ENCODE results near the gene GOLGA6D.
"Not testable (repeated sequence)": the region's sequence is repeated elsewhere in the genome, so short reads cannot be mapped to it uniquely, and the experiment has no call there.

The GOLGA6D gene

DNA sequence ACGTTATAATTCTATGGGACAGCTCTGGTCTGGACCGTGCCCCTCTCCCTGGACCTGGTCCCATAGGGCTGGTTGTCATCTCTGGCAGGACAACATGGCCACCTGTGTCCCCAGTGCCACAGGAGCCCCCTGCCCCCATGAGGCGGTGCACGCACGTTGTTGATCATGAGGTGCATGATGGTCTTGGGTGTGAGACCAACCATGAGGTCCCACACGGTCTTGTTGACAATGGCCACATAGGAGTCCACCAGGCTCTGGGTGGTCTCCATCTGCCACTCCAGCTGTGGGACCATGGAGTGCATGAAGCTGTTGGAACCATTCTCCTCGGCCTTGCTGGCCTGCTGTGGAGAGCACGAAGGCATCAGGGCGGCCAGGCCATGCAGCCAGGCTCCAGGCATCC lies 19.7 kb downstream of the GOLGA6D start:
- H3K4me2 ChIP-seq (ENCODE audit: low read length): no peak overlapping the region
- no peak for DNase-seq
- H4K8ac ChIP-seq (ENCODE audit: low read depth, low read length): no peak overlapping the region
- H3K4me3 ChIP-seq (ENCODE audit: low read depth, low read length): no peak overlapping the region
- H4K12ac ChIP-seq (ENCODE audit: low read depth, low read length): no peak overlapping the region
- no peak overlapping the region for H3K18ac ChIP-seq (ENCODE audit: low read length)
- no peak overlapping the region for H4K91ac ChIP-seq (ENCODE audit: low read depth, low read length)
- no peak overlapping the region for H2AFZ ChIP-seq (ENCODE audit: insufficient read depth, low read length, poor library complexity)
- H3K27me3 ChIP-seq (ENCODE audit: insufficient read depth, low read length): no peaks in the 10 kb centered on the region
- no peak overlapping the region for H2BK5ac ChIP-seq (ENCODE audit: low read depth, low read length, poor library complexity)
- H3K27ac ChIP-seq (ENCODE audit: low read depth, low read length): no peak overlapping the region
- WGBS (ENCODE audit: extremely low coverage, insufficient coverage, insufficient read length): no CpG with 5 or more reads among the region's 9 CpGs
- no peak overlapping the region for H2BK120ac ChIP-seq (ENCODE audit: insufficient read depth, low read length, poor library complexity)
- no peak overlapping the region for H3K23ac ChIP-seq (ENCODE audit: low read length)
- no peak overlapping the region for H3K4ac ChIP-seq (ENCODE audit: low read depth, low read length)
- no peak overlapping the region for H2AK5ac ChIP-seq (ENCODE audit: low read length)
- H3K4me1 ChIP-seq (ENCODE audit: control insufficient read depth in 1 of 2, insufficient read depth in 2 of 2, low read length in 2 of 2): peaks cover 3% of the 10 kb centered on the region in 2 experiments
- H3K79me1 ChIP-seq (ENCODE audit: low read length): no peaks in the 10 kb centered on the region
- no peak overlapping the region for H3K14ac ChIP-seq (ENCODE audit: low read length)
- no peak overlapping the region for H2BK12ac ChIP-seq (ENCODE audit: low read length)
- H3K36me3 ChIP-seq (ENCODE audit: control insufficient read depth in 1 of 2, insufficient read depth in 2 of 2, low read length in 2 of 2): no peaks in the 10 kb centered on the region
- H3K9ac ChIP-seq (ENCODE audit: low read length): no peak overlapping the region
- no peaks in the 10 kb centered on the region for H3K79me2 ChIP-seq (ENCODE audit: control insufficient read depth, insufficient read depth, low read length, poor library complexity)
- H3K9me3 ChIP-seq (ENCODE audit: insufficient read depth, low read depth, low read length): no peaks in the 10 kb centered on the region

DNA sequence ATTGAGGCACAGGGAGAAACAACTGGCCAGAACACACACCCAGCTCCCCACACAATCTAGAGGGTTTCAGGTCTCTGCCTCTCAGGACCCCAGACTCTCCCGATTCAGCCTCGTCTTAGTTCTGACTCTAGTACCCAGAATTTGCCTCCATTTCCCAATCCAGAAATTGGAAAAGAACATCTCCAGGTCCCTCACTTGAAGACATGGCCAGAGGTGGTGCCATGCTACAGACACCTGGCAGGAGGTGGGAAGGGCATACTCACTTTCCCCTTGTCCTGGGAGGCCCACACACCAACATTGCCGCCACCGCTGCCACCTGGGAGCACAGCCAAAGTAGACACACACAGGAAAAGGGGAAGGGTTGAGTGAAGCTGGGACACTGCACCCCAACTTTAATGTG lies 20.1 kb downstream of the GOLGA6D start:
- not testable (repeated sequence) for H3K9ac ChIP-seq (ENCODE audit: low read length); H3K9me3 ChIP-seq (ENCODE audit: insufficient read depth, low read depth, low read length); H3K14ac ChIP-seq (ENCODE audit: low read length); H3K4ac ChIP-seq (ENCODE audit: low read depth, low read length); H4K8ac ChIP-seq (ENCODE audit: low read depth, low read length); H3K79me2 ChIP-seq (ENCODE audit: control insufficient read depth, insufficient read depth, low read length, poor library complexity); H3K4me3 ChIP-seq (ENCODE audit: low read depth, low read length); H4K12ac ChIP-seq (ENCODE audit: low read depth, low read length); H3K79me1 ChIP-seq (ENCODE audit: low read length); H3K27me3 ChIP-seq (ENCODE audit: insufficient read depth, low read length); H3K18ac ChIP-seq (ENCODE audit: low read length); H4K91ac ChIP-seq (ENCODE audit: low read depth, low read length); DNase-seq; H3K27ac ChIP-seq (ENCODE audit: low read depth, low read length); H2BK5ac ChIP-seq (ENCODE audit: low read depth, low read length, poor library complexity); H3K4me2 ChIP-seq (ENCODE audit: low read length); H3K23ac ChIP-seq (ENCODE audit: low read length); H2AFZ ChIP-seq (ENCODE audit: insufficient read depth, low read length, poor library complexity); H2AK5ac ChIP-seq (ENCODE audit: low read length); H2BK12ac ChIP-seq (ENCODE audit: low read length); H3K4me1 ChIP-seq (ENCODE audit: control insufficient read depth in 1 of 2, insufficient read depth in 2 of 2, low read length in 2 of 2); H3K36me3 ChIP-seq (ENCODE audit: control insufficient read depth in 1 of 2, insufficient read depth in 2 of 2, low read length in 2 of 2); H2BK120ac ChIP-seq (ENCODE audit: insufficient read depth, low read length, poor library complexity)
- WGBS (ENCODE audit: extremely low coverage, insufficient coverage, insufficient read length): no CpG with 5 or more reads among the region's 4 CpGs

DNA sequence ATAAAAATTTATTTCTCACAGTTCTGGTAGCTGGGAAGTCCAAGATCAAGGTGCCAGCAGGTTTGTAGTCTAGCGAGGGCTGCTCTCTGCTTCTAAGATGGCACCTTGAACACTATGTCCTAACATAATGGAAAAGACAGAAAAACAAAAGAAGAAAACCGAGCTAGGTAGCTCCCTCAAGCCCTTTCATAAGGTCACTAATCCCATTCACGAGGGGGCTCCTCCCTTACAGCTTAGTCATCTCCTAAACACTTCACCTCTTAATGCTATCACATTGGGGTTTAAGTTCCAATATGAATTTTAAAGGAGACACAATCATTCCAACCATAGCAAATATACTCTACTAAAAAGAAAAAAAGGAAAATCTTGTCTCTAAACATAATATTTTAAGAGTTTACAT lies 23.6 kb downstream of the GOLGA6D start:
- no peak overlapping the region for H4K91ac ChIP-seq (ENCODE audit: low read depth, low read length)
- H3K27me3 ChIP-seq (ENCODE audit: insufficient read depth, low read length): no peaks in the 10 kb centered on the region
- H3K79me2 ChIP-seq (ENCODE audit: control insufficient read depth, insufficient read depth, low read length, poor library complexity): no peaks in the 10 kb centered on the region
- H3K4me1 ChIP-seq (ENCODE audit: control insufficient read depth in 1 of 2, insufficient read depth in 2 of 2, low read length in 2 of 2): no peaks in the 10 kb centered on the region
- no peaks in the 10 kb centered on the region for H3K9me3 ChIP-seq (ENCODE audit: insufficient read depth, low read depth, low read length)
- no peak overlapping the region for H3K23ac ChIP-seq (ENCODE audit: low read length)
- H3K36me3 ChIP-seq (ENCODE audit: control insufficient read depth in 1 of 2, insufficient read depth in 2 of 2, low read length in 2 of 2): no peaks in the 10 kb centered on the region
- no peak overlapping the region for H3K4me2 ChIP-seq (ENCODE audit: low read length)
- H3K9ac ChIP-seq (ENCODE audit: low read length): no peak overlapping the region
- no peaks in the 10 kb centered on the region for H3K79me1 ChIP-seq (ENCODE audit: low read length)
- no peak overlapping the region for H3K4ac ChIP-seq (ENCODE audit: low read depth, low read length)
- DNase-seq: no peak
- H2AK5ac ChIP-seq (ENCODE audit: low read length): no peak overlapping the region
- H3K18ac ChIP-seq (ENCODE audit: low read length): no peak overlapping the region
- H3K4me3 ChIP-seq (ENCODE audit: low read depth, low read length): no peak overlapping the region
- H2BK12ac ChIP-seq (ENCODE audit: low read length): no peak overlapping the region
- H4K8ac ChIP-seq (ENCODE audit: low read depth, low read length): no peak overlapping the region
- no peak overlapping the region for H4K12ac ChIP-seq (ENCODE audit: low read depth, low read length)
- no peak overlapping the region for H3K27ac ChIP-seq (ENCODE audit: low read depth, low read length)
- no peak overlapping the region for H2AFZ ChIP-seq (ENCODE audit: insufficient read depth, low read length, poor library complexity)
- H3K14ac ChIP-seq (ENCODE audit: low read length): no peak overlapping the region
- WGBS (ENCODE audit: extremely low coverage, insufficient coverage, insufficient read length): no CpG with 5 or more reads among the region's 3 CpGs
- no peak overlapping the region for H2BK120ac ChIP-seq (ENCODE audit: insufficient read depth, low read length, poor library complexity)
- no peak overlapping the region for H2BK5ac ChIP-seq (ENCODE audit: low read depth, low read length, poor library complexity)

DNA sequence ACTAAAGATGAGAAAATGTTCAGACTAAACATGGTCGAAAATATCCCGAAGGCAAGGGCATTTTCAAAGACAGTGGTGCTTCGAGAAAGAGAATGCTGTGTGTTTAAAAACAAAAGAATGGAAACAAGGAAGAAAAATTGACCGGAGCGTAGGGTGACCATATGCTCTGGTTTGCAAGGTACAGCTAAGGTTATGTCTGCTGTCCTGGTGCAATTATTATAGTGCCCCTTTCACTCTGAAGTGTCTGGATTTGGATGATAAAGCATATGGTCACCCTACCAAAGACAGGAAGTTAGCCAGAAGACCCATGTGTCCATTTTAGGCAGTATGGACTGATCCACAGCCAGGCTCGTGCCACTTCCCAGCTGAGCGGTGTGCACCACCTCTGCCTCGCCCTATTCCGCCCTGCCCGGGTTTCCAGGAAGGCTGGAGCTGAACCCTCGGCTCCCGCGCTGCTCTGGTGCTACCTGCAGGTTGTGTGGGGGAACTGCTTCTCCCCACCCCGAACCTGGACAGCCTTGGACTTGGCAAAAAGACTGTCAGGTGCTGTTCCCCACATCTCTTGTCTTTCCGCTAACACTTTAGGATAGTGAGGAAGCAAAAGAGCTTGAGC lies 25.2 kb downstream of the GOLGA6D start:
- no peak overlapping the region for H3K14ac ChIP-seq (ENCODE audit: low read length)
- no peaks in the 10 kb centered on the region for H3K79me1 ChIP-seq (ENCODE audit: low read length)
- H3K4ac ChIP-seq (ENCODE audit: low read depth, low read length): no peak overlapping the region
- no peaks in the 10 kb centered on the region for H3K4me1 ChIP-seq (ENCODE audit: control insufficient read depth in 1 of 2, insufficient read depth in 2 of 2, low read length in 2 of 2)
- H3K18ac ChIP-seq (ENCODE audit: low read length): no peak overlapping the region
- no peaks in the 10 kb centered on the region for H3K27me3 ChIP-seq (ENCODE audit: insufficient read depth, low read length)
- H3K23ac ChIP-seq (ENCODE audit: low read length): no peak overlapping the region
- no peak overlapping the region for H2BK12ac ChIP-seq (ENCODE audit: low read length)
- no CpG with 5 or more reads among the region's 15 CpGs for WGBS (ENCODE audit: extremely low coverage, insufficient coverage, insufficient read length)
- no peak overlapping the region for H3K4me2 ChIP-seq (ENCODE audit: low read length)
- H2BK120ac ChIP-seq (ENCODE audit: insufficient read depth, low read length, poor library complexity): no peak overlapping the region
- H2AFZ ChIP-seq (ENCODE audit: insufficient read depth, low read length, poor library complexity): no peak overlapping the region
- no peak overlapping the region for H3K9ac ChIP-seq (ENCODE audit: low read length)
- no peak overlapping the region for H3K27ac ChIP-seq (ENCODE audit: low read depth, low read length)
- no peak overlapping the region for H4K8ac ChIP-seq (ENCODE audit: low read depth, low read length)
- DNase-seq: peak in 1 of 2 donors; percentile 49
- no peaks in the 10 kb centered on the region for H3K9me3 ChIP-seq (ENCODE audit: insufficient read depth, low read depth, low read length)
- H2AK5ac ChIP-seq (ENCODE audit: low read length): no peak overlapping the region
- H4K12ac ChIP-seq (ENCODE audit: low read depth, low read length): no peak overlapping the region
- no peaks in the 10 kb centered on the region for H3K36me3 ChIP-seq (ENCODE audit: control insufficient read depth in 1 of 2, insufficient read depth in 2 of 2, low read length in 2 of 2)
- H4K91ac ChIP-seq (ENCODE audit: low read depth, low read length): no peak overlapping the region
- no peak overlapping the region for H3K4me3 ChIP-seq (ENCODE audit: low read depth, low read length)
- H2BK5ac ChIP-seq (ENCODE audit: low read depth, low read length, poor library complexity): no peak overlapping the region
- no peaks in the 10 kb centered on the region for H3K79me2 ChIP-seq (ENCODE audit: control insufficient read depth, insufficient read depth, low read length, poor library complexity)

Measured in trophoblast cell (in vitro differentiated cells and primary cell).